Measurements from ENCODE around the gene SLC6A1. TPM values are rescaled to one million over a fixed set of nuclear protein-coding genes. Genes with fewer than 3 reads are reported as not detected.
"Not testable (repeated sequence)": the region's sequence is repeated elsewhere in the genome, so short reads cannot be mapped to it uniquely, and the experiment has no call there.

SLC6A1 gene
- total RNA-seq, 2 donors from 2014 or later: 0.18 to 6.2 TPM

GRCh38 chr3:11060500-11061251 lies 68.1 kb downstream of the SLC6A1 start:
- Histone ChIP-seq H3K4me3 (peak overlapping the region in 1 of 2 donors; percentile 8), H3K27me3 (replicated peaks; ENCODE audit: insufficient read depth) (peaks cover 11% of the 10 kb centered on the region), H3K9me3 (no peaks in the 10 kb centered on the region), H3K36me3 (no peaks in the 10 kb centered on the region), H3K27ac (no peak overlapping the region), H3K4me1 (replicated peaks) (no peaks in the 10 kb centered on the region)
- TF ChIP-seq POLR2AphosphoS5 (IDR thresholded peaks at IDR 0.05): no peak
- no peak for TF ChIP-seq POLR2A (IDR thresholded peaks at IDR 0.05)
- TF ChIP-seq CTCF (IDR thresholded peaks at IDR 0.05): peak; percentile 65 to 91 (median 79)
- intact Hi-C loops (cut with DNase I): loop anchor here (2.0 to 5.0 kb wide), 3 partner anchors 116 to 302 kb away; no protein-coding TSS in a partner anchor
- 16% methylated on average over 26 of the region's 35 CpGs for WGBS
- DNase-seq (ENCODE audit: low spot score): peak; percentile 39

GRCh38 chr3:11061268-11061871 lies 68.8 kb downstream of the SLC6A1 start:
- not testable (repeated sequence) for H3K36me3 ChIP-seq; H3K27me3 ChIP-seq (replicated peaks; ENCODE audit: insufficient read depth); H3K4me3 ChIP-seq; H3K9me3 ChIP-seq; H3K4me1 ChIP-seq (replicated peaks); H3K27ac ChIP-seq; DNase-seq (ENCODE audit: low spot score)
- intact Hi-C loops (cut with DNase I): loop anchor here (2.0 to 5.0 kb wide), 3 partner anchors 117 to 303 kb away; no protein-coding TSS in a partner anchor
- WGBS: 94% methylated on average over 39 of the region's 41 CpGs

GRCh38 chr3:11062704-11063103 lies 70.2 kb downstream of the SLC6A1 start:
- H3K27me3 ChIP-seq (replicated peaks; ENCODE audit: insufficient read depth): peaks cover 7% of the 10 kb centered on the region
- H3K4me1 ChIP-seq (replicated peaks): no peaks in the 10 kb centered on the region
- no peak overlapping the region for H3K27ac ChIP-seq
- H3K4me3 ChIP-seq: no peak overlapping the region
- TF ChIP-seq POLR2A (IDR thresholded peaks at IDR 0.05): no peak
- no peak for TF ChIP-seq CTCF (IDR thresholded peaks at IDR 0.05)
- TF ChIP-seq POLR2AphosphoS5 (IDR thresholded peaks at IDR 0.05): no peak
- no peaks in the 10 kb centered on the region for H3K36me3 ChIP-seq
- DNase-seq (ENCODE audit: low spot score): no peak
- intact Hi-C loops (cut with DNase I): loop anchor here (5.0 kb wide), 1 partner anchor 275 kb away; no protein-coding TSS in a partner anchor
- 88% methylated on average over 7 of the region's 7 CpGs for WGBS
- no peaks in the 10 kb centered on the region for H3K9me3 ChIP-seq

GRCh38 chr3:11071096-11071755 lies 78.7 kb downstream of the SLC6A1 start:
- no peaks in the 10 kb centered on the region for H3K9me3 ChIP-seq
- no peak overlapping the region for H3K4me3 ChIP-seq
- H3K36me3 ChIP-seq: no peaks in the 10 kb centered on the region
- intact Hi-C loops (cut with DNase I): no loop called here
- H3K4me1 ChIP-seq (replicated peaks): no peaks in the 10 kb centered on the region
- no peaks in the 10 kb centered on the region for H3K27me3 ChIP-seq (replicated peaks; ENCODE audit: insufficient read depth)
- H3K27ac ChIP-seq: no peak overlapping the region
- no peak for DNase-seq (ENCODE audit: low spot score)
- no peak for TF ChIP-seq CTCF (IDR thresholded peaks at IDR 0.05)
- no peak for TF ChIP-seq POLR2AphosphoS5 (IDR thresholded peaks at IDR 0.05)
- no peak for TF ChIP-seq POLR2A (IDR thresholded peaks at IDR 0.05)
- 93% methylated on average over 23 of the region's 26 CpGs for WGBS

GRCh38 chr3:11072631-11073030 lies 80.1 kb downstream of the SLC6A1 start:
- TF ChIP-seq CTCF (IDR thresholded peaks at IDR 0.05) (no peak), POLR2A (IDR thresholded peaks at IDR 0.05) (no peak), POLR2AphosphoS5 (IDR thresholded peaks at IDR 0.05) (no peak)
- WGBS: 68% methylated on average over 5 of the region's 5 CpGs

More at GRCh38 chr3:11072631-11073030, 80.1 kb downstream of the SLC6A1 start:
- no peak for DNase-seq (ENCODE audit: low spot score)
- Histone ChIP-seq H3K27me3 (replicated peaks; ENCODE audit: insufficient read depth) (no peaks in the 10 kb centered on the region), H3K4me1 (replicated peaks) (no peaks in the 10 kb centered on the region), H3K9me3 (no peaks in the 10 kb centered on the region), H3K36me3 (no peaks in the 10 kb centered on the region), H3K4me3 (no peak overlapping the region), H3K27ac (no peak overlapping the region)
- intact Hi-C loops (cut with DNase I): no loop called here
